NB4 (cell line): ENCODE measurements around the gene MYO15B.

Experiments
- DNase-seq: peaks from one replicate; pipeline ENCODE4 v3.0.0; 2010; ENCODE audit warnings: low read depth
- H3K4me3 ChIP-seq: one replicate; pipeline ENCODE4 v1.5.1; 2011; ENCODE audit warnings: mild to moderate bottlenecking, low read depth, low read length, moderate library complexity
- CTCF ChIP-seq: IDR thresholded peaks from one replicate; pipeline ENCODE4 v1.5.1; 2012; ENCODE audit warnings: low read depth, low read length
- MAX ChIP-seq: IDR thresholded peaks from 2 replicates; pipeline ENCODE4 v1.6.1; 2011; ENCODE audit warnings: low read depth, low read length
- MYC ChIP-seq: IDR thresholded peaks from 2 replicates; pipeline ENCODE4 v1.6.1; 2011; ENCODE audit warnings: low read depth, low read length
- POLR2A ChIP-seq: IDR thresholded peaks from 2 replicates; pipeline ENCODE4 v1.6.1; 2011; ENCODE audit warnings: mild to moderate bottlenecking; ENCODE audit not compliant: insufficient read length; ENCODE audit errors: extremely low read depth

Gene MYO15B

GRCh38 chr17:75557852-75558665 is 29.5 kb upstream of the MYO15B start:
- TF ChIP-seq POLR2A (no peak), MAX (no peak), MYC (no peak), CTCF (no peak)
- no peak overlapping the region for H3K4me3 ChIP-seq
- no peak for DNase-seq

GRCh38 chr17:75558666-75559530 is 28.7 kb upstream of the MYO15B start:
- no peak for TF ChIP-seq MAX
- TF ChIP-seq MYC: no peak
- TF ChIP-seq POLR2A: no peak
- no peak for TF ChIP-seq CTCF
- DNase-seq: no peak

GRCh38 chr17:75559958-75560533 is 27.6 kb upstream of the MYO15B start:
- H3K4me3 ChIP-seq: no peak overlapping the region
- no peak for DNase-seq
- TF ChIP-seq MYC: no peak
- TF ChIP-seq POLR2A: no peak
- TF ChIP-seq CTCF: no peak
- no peak for TF ChIP-seq MAX

More at GRCh38 chr17:75558666-75559530, 28.7 kb upstream of the MYO15B start:
- H3K4me3 ChIP-seq: no peak overlapping the region

GRCh38 chr17:75561927-75562603 is 25.5 kb upstream of the MYO15B start:
- no peak for DNase-seq
- TF ChIP-seq MYC: no peak
- TF ChIP-seq POLR2A: no peak
- TF ChIP-seq CTCF: no peak
- TF ChIP-seq MAX: no peak
- H3K4me3 ChIP-seq: no peak overlapping the region

GRCh38 chr17:75563063-75563758 is 24.4 kb upstream of the MYO15B start:
- TF ChIP-seq CTCF (no peak), MYC (no peak), POLR2A (no peak), MAX (no peak)
- no peak overlapping the region for H3K4me3 ChIP-seq
- DNase-seq: no peak
